GM18868 (cell line): ENCODE measurements around the gene OR11L1.

ENCODE experiments used
- ATAC-seq: cut with Tn5 transposase; IDR thresholded peaks from one replicate; pipeline ENCODE4 v1.9.1; 2021; ENCODE audit warnings: mild to moderate bottlenecking, moderate library complexity; ENCODE audit not compliant: unreplicated experiment

Gene OR11L1

GRCh38 chr1:247841796-247842195 is at the start of gene OR11L1:
Gene OR11L1, minus strand, starts transcription at chr1:247841896. Its CDS starts 0 bp downstream, at chr1:247841896.
- ATAC-seq, result no peak

DNA sequence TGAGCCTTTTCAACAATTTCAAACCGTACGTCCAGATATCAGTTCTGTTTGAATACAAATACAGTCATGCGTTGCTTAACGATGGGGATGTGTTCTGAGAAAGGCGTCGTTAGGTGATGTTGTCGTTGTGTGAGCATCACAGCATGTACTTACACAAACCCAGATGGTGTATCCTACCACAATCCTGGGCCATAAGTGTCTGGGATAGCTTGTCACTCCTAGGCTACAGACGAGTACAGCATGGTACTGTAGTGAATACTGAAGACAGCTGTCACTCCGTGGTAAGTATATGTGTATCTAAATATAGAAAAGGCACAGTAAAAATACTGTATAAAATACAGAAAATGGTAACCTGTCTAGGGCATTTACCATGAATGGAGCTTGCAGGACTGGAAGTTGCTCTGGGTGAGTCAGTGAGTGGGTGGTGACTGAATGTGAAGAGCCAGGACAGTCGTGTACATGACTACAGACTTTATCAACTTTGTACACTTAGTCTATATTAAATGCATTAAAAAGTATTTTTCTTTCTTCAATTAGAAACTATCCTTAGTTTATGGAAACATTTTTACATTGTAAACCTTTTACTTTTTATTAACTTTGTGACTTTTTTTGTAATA is 43.2 kb upstream of the OR11L1 start:
- no peak for ATAC-seq

DNA sequence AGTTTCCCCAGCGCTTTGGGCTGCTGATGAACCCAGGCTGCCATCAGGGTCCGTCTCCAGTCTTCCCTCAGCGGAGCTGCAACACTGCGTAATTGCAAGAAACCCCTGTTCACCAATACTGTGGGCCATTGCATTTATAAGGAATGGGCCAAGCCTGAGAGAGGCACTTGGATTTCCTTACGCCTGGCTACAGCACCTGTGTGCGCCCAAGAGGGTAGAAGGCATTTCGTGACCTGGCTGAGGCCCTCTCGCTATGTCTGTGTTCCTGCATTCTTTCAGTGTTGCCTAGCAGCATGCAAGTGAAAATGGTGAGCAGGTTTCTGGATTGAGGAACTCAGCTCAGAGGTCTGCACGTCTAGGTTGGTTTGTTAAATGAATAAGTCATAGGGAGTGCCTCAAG is 41.6 kb upstream of the OR11L1 start:
- ATAC-seq, result no peak

DNA sequence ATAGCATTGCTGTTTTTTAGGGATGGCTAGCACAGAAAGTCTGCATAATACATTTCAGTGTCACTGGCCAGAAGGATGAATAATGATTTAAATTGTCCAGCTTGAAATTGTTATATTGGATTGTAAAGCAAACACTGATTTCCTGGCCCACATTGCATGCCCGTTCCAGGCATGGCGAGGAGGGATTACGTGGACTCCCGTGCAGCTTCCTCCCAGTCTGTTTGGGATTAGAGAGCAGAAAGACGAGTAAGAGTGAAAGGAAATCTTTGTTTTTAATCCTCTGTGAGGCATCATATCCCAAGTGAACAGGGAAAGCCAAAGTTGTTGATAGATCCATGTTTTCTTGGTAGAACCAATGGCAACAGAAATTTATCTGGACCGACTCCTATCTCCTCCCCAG is 23.7 kb upstream of the OR11L1 start:
- ATAC-seq, result no peak

DNA sequence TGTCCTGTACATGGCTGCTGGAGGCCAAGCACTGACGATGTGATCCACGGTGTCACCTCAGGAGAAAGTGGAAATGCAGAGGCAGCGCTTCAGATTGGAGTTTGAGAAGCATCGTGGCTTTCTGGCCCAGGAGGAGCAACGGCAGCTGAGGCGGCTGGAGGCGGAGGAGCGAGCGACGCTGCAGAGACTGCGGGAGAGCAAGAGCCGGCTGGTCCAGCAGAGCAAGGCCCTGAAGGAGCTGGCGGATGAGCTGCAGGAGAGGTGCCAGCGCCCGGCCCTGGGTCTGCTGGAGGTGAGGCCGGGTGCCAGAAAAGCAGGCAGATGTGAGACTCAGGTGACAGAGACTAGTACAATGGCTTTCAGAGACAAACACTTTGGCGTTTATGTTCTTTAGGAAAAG is 22.9 kb upstream of the OR11L1 start:
- ATAC-seq, result no peak

DNA sequence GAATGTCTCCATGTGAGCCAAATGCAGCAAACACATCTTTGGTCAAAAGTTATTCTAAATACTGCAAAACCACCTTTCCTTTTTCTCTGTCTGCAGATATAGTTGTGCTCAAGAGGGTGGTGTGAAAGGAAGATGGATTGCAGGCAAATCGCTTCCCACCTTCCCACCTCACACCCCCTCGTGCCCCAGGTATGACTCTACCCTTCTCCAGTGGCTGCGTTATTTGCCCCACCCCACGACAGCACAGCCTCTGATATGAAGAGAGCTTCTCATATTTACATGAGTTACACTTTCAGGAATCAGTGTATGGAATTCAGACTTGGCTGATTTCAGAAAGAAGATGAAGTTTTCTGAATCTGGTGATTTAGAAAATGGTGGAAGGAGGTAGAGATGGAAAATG is 21.1 kb upstream of the OR11L1 start:
- no peak for ATAC-seq

DNA sequence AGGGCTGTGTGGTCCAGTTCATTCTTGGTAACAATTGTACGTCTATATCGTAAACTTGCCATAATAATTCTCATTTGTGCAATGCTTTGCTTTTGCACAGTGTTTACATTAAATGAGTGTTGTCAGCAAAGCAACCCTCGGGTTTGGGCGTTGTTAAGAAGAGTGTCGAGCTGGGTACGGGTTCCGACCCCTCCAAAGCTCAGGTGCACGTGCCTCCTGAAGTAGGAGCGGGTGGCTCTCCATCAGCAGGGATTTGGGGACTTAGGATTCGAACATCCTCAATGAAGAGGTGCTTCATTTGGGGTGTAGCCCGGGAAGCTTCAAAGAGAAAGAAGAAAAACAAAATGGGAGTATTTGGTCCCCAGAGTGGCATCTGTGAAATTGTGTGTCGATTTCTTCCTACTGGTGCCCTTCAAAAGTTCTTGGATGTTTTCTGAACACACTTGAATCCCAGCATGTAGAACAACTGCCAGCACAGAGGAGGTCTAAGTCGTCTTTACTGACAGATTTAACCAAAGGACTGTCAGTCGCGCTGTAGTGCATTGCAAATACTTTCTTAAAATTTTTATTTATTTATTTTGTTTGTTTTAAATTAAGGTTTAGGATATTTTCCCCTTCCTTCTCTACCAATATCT is 16.4 kb upstream of the OR11L1 start:
- ATAC-seq, result no peak

- peak; percentile 73 for ATAC-seq
Measured at GRCh38 chr1:247857069-247857984, 15.6 kb upstream of the OR11L1 start, which contains the start of gene TRIM58. Gene TRIM58, plus strand, starts transcription at chr1:247857187. Its CDS starts 60 bp downstream, at chr1:247857247.

DNA sequence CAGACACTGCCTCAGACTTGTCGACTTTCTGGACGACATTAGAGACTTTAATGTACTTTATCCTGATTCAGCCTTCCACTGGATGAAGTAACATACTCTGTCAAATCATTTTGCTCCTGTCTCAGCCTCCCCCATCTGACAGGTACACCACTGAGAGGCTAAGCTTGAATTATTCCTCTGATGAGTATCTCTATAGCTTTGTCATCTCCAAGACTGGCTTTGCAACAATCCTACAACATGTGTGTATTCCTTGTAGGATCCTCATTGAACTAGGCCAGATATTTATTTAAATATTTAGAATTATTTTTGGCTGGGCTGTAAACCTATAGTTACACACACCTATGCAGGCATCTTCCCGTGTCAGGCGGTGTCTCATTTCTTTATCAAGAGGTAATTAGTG is 14.2 kb upstream of the OR11L1 start:
- no peak for ATAC-seq

DNA sequence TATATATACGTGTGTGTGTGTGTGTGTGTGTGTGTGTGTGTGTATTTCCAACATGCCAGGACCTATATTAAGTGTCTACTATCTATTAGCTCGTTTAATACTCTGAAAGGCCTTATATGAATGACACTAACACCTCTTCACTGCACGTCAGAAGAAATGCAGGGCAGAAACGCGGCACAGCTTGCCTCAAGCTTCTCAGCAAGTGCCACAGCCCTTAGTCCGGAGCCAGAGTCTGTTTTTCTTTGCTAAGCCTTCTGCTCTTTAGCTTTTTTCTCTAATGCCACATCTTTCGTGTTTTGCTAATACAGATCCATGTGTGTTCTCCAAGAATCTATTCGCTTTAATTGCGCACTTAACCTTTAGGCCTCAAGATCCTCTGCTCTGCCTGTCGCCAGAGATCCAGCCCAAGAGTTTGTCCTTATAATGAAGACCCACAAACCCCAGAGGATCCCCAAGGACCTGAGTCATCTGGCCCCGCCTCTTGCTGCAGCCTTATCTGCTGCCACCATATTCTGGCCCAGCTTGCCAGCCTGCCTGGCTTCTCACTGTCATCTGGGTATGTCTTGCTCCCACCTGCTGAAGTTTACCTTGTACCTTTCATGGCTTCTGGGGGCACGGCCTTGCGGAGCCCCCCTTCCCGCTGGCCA is 13.3 kb upstream of the OR11L1 start:
- ATAC-seq, result no peak

GRCh38 chr1:247849616-247850015 is 7.9 kb upstream of the OR11L1 start:
- ATAC-seq, result no peak

DNA sequence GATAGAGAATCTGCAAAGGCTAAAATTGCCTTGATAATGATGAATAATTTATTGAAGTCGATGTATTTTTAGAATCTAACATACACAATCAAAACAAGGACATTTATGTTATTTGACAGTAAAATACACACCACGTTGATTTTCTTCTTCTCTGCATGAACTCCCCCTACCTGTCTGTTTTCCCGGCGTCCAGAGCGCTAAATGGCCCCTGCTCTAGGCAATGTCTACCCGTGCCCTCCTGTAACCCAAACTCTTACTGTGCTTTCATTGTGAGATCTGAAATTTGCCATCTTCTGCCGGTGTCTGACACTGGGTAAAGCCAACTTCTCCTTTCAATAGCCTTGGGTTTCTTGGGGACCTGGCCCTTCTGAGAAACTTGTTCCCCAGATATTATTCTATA is 6.7 kb upstream of the OR11L1 start:
- ATAC-seq, result no peak

- no peak for ATAC-seq
Measured at GRCh38 chr1:247845693-247846017, 4.0 kb upstream of the OR11L1 start.

DNA sequence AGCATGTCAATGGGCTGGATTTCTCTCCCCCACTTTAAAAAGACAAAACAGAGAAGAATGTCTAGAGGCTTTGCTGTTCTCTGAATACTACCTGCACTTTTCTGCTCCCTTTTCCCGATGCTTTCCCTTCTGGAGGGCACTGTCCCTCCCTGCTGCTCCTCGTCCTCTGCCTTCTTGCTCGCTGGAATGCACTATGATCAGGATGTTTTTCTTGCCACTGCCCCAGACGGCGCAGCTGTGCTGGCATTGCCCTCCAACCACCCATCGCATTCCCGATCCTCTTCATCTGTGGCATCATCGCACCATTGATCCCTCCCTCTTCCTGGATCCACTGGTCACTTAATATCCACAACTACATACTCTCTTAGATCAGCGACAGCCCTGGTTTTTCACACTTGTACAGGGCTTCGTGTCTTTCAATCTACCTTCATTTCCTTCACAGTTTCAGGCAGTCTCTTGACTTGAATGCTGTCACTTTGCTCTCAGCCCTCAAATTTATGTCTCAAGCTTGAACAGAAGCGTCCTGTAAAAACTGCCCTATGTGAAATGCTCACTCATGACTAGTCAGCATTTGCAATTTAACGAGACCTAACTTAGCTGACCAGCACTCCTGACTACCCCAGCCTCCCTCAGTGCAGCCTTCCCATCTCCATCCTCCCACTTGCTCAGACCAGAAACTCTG is 3.5 kb upstream of the OR11L1 start:
- no peak for ATAC-seq

DNA sequence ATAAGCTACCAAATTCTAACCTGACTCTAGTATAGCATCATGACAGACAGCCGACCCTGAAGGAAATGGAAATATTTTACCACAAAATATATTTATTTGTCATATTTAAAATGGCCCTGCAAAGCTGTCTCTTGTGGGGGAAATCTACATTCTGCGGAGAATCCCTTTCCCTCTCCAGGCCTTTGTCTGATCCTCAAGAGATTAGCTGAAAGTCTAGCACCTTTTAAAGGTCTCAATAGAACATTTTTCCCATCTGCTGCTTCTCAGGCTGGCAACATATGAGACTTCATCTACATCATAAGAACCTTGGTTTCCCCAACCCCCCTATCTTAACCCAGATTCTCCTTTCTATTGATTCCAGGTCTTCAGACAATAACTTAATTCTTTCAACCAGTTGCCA is 1.7 kb upstream of the OR11L1 start:
- no peak for ATAC-seq

- ATAC-seq, result no peak
Measured at GRCh38 chr1:247840818-247841217, 878 bp downstream of the OR11L1 start.

- no peak for ATAC-seq
Measured at GRCh38 chr1:247833601-247834000, 8.1 kb downstream of the OR11L1 start.

GRCh38 chr1:247829656-247830055 is 12.0 kb downstream of the OR11L1 start:
- no peak for ATAC-seq

GRCh38 chr1:247825362-247825761 is 16.3 kb downstream of the OR11L1 start:
- no peak for ATAC-seq

- ATAC-seq, result no peak
Measured at GRCh38 chr1:247824023-247824422, 17.7 kb downstream of the OR11L1 start, which contains the start of gene OR14A16. Gene OR14A16, minus strand, starts transcription at chr1:247824119. Its CDS starts 8,390 bp downstream, at chr1:247815729.

GRCh38 chr1:247822060-247822459 is 19.6 kb downstream of the OR11L1 start:
- ATAC-seq, result no peak
